Transverse colon (tissue), 4 donors: ENCODE results near the gene SDK1.

Source experiments
- CTCF ChIP-seq, 5 experiments: fragments of 200-600 bp in 3 of 5; fragments of 450-650 bp in 2 of 5; sonication (generic) in 3 of 5; IDR thresholded peaks; 1 replicate in 2 of 5; 2 replicates in 3 of 5; pipeline ENCODE4 v1.5.1; 2016 to 2017; ENCODE audit warnings: antibody characterized with exemption in 5 of 5, inconsistent platforms in 3 of 5, mild to moderate bottlenecking in 2 of 5, moderate library complexity in 1 of 5
- POLR2A ChIP-seq: fragments of 450-650 bp; IDR thresholded peaks from one replicate; pipeline ENCODE4 v1.6.1; 2016; ENCODE audit warnings: antibody characterized with exemption, mild to moderate bottlenecking, moderate library complexity
- POLR2AphosphoS5 ChIP-seq, 3 donors: sonication (generic); formaldehyde crosslinking; IDR thresholded peaks; one replicate each; pipeline ENCODE4 v1.6.1; 2016; ENCODE audit warnings: antibody characterized with exemption in 3 of 3

GRCh38 chr7:3267966-3268690 lies 32.9 kb upstream of the SDK1 start:
- no peak for TF ChIP-seq POLR2AphosphoS5 (IDR thresholded peaks at IDR 0.05)
- no peak for TF ChIP-seq POLR2A
- TF ChIP-seq CTCF (IDR thresholded peaks at IDR 0.05), result no peak
